K562 (cell line): ENCODE results near the gene GJA1. TPM values are rescaled to one million over a fixed set of nuclear protein-coding genes. Genes with fewer than 3 reads are reported as not detected.

Source experiments
- ATAC-seq: fragments of 200-7000 bp; cut with Tn5 transposase; 3 replicates; pipeline ENCODE4 v1.9.1; 2020; ENCODE audit warnings: moderate library complexity
- BruUV-seq: library from RNA; stranded (reverse); fragments of 400-500 nt; replicated peaks from 2 replicates; lab custom pipeline; 2021; lab: Mats Ljungman, UMichigan
- CTCF ChIA-PET: fragments of 300-600 bp; formaldehyde crosslinking; extraction: SDS; loops from one replicate; lab custom pipeline; 2021; ENCODE audit warnings: low intra/inter-chr PET ratio; lab: Yijun Ruan, JAX
- POLR2A ChIA-PET: fragments of 300-600, 350-650 bp; sonication (Branson Sonifier 250); formaldehyde crosslinking; extraction: SDS; loops from one replicate; lab custom pipeline; 2021; ENCODE audit warnings: antibody characterized with exemption, inconsistent platforms; lab: Yijun Ruan, JAX
- DNase-seq, 4 experiments: peaks; one replicate each; pipeline versions ENCODE4 v3.0.0 to v3.0.0-alpha.2; 2011 to 2018; ENCODE audit warnings: low spot score in 3 of 4, mixed read lengths in 3 of 4; ENCODE audit errors: extremely low read depth in 1 of 4
- FAIRE-seq: peaks from 2 replicates; lab custom pipeline; 2011; peaks lifted over from hg19 to GRCh38; lab: Jason Lieb, UNC
- H2AFZ ChIP-seq: 2 replicates; pipeline ENCODE4 v1.6.0; 2011; ENCODE audit warnings: low read depth, low read length, control low read depth, inconsistent platforms
- H3K27ac ChIP-seq: fragments of 200-600 bp; 3 replicates; pipeline ENCODE4 v1.8.0; 2011; ENCODE audit warnings: low read depth, mild to moderate bottlenecking, control low read depth, inconsistent platforms, low read length, moderate library complexity, mixed read lengths; ENCODE audit errors: extremely low read depth
- H3K27me3 ChIP-seq, 2 experiments: fragments of 300-600 bp in 1 of 2; 2 replicates in 1 of 2; 3 replicates in 1 of 2; pipeline versions ENCODE4 v1.6.0 to v1.8.0; 2011; ENCODE audit warnings: inconsistent platforms in 2 of 2, low read length in 2 of 2, mild to moderate bottlenecking in 1 of 2, mixed read lengths in 1 of 2, moderate library complexity in 1 of 2; ENCODE audit not compliant: control insufficient read depth in 2 of 2, insufficient read depth in 2 of 2
- H3K36me3 ChIP-seq: fragments of 300-600 bp; 3 replicates; pipeline ENCODE4 v1.8.0; 2011; ENCODE audit warnings: mild to moderate bottlenecking, low read length, inconsistent platforms; ENCODE audit not compliant: control insufficient read depth, insufficient read depth
- H3K4me1 ChIP-seq, 2 experiments: fragments of 200-600 bp in 1 of 2; replicated peaks in 1 of 2; 2 replicates in 1 of 2; 3 replicates in 1 of 2; pipeline versions ENCODE4 v1.5.1 to v1.8.0; 2011; ENCODE audit warnings: inconsistent platforms in 2 of 2, low read length in 2 of 2, mild to moderate bottlenecking in 1 of 2, mixed read lengths in 1 of 2, moderate library complexity in 1 of 2; ENCODE audit not compliant: control insufficient read depth in 2 of 2, insufficient read depth in 2 of 2
- H3K4me2 ChIP-seq: 2 replicates; pipeline ENCODE4 v1.6.1; 2011; ENCODE audit warnings: low read length, control low read depth, inconsistent platforms, mixed read lengths; ENCODE audit not compliant: insufficient read depth
- H3K4me3 ChIP-seq: fragments of 200-600 bp; sonication (generic), shearing (Covaris generic); 2 replicates; pipeline ENCODE4 v1.5.1; 2016; ENCODE audit warnings: control low read depth, inconsistent platforms
- H3K79me2 ChIP-seq: fragments of 200-600 bp; 3 replicates; pipeline ENCODE4 v1.8.0; 2011; ENCODE audit warnings: low read length, inconsistent platforms; ENCODE audit not compliant: control insufficient read depth, insufficient read depth
- H3K9ac ChIP-seq, 2 experiments: 2 replicates each; pipeline versions ENCODE4 v1.6.0 to v1.6.1; 2011; ENCODE audit warnings: low read depth in 2 of 2, low read length in 2 of 2, control low read depth in 1 of 2, inconsistent platforms in 1 of 2, mild to moderate bottlenecking in 1 of 2, mixed read lengths in 1 of 2; ENCODE audit not compliant: insufficient read depth in 1 of 2
- H3K9me1 ChIP-seq: one replicate; pipeline ENCODE4 v1.6.0; 2011; ENCODE audit warnings: inconsistent platforms, mild to moderate bottlenecking, low read length, moderate library complexity; ENCODE audit not compliant: control insufficient read depth, insufficient read depth
- H3K9me3 ChIP-seq: replicated peaks from 2 replicates; pipeline ENCODE4 v1.5.1; 2011; ENCODE audit warnings: low read depth, low read length, inconsistent platforms; ENCODE audit not compliant: control insufficient read depth, insufficient read depth
- H4K20me1 ChIP-seq: replicated peaks from 2 replicates; pipeline ENCODE4 v1.6.1; 2011; ENCODE audit warnings: low read length, inconsistent platforms, mixed read lengths; ENCODE audit not compliant: control insufficient read depth, insufficient read depth
- ATF1 ChIP-seq, 2 experiments: fragments of 450-650 bp in 1 of 2; IDR thresholded peaks; 2 replicates each; pipeline ENCODE4 v1.6.1; 2016; ENCODE audit warnings: missing compliant biosample characterization in 1 of 2, missing genetic modification characterization in 1 of 2
- E2F1 ChIP-seq: sonication (generic); formaldehyde crosslinking; IDR thresholded peaks from 2 replicates; pipeline ENCODE4 v1.8.1; 2023; ENCODE audit warnings: mild to moderate bottlenecking, missing genetic modification reagents, moderate library complexity
- ELF2 ChIP-seq: fragments of 250-450 bp; sonication (Bioruptor Pico); IDR thresholded peaks from 2 replicates; pipeline ENCODE4 v1.5.0; 2021; ENCODE audit warnings: mild to moderate bottlenecking
- PHF21A ChIP-seq: fragments of 450-650 bp; IDR thresholded peaks from 2 replicates; pipeline ENCODE4 v1.6.1; 2017; ENCODE audit warnings: low read depth, borderline replicate concordance
- WGBS: fragments of 100-300 bp; shearing (Covaris generic); methylation state at CpG from one replicate; pipeline ENCODE4 v1.1.6; 2016; ENCODE audit warnings: low coverage, mixed read lengths; ENCODE audit not compliant: insufficient coverage; ENCODE audit errors: missing lambda C conversion rate; 5-methylcytosine and 5-hydroxymethylcytosine counted together
- in situ Hi-C: fragments of 300-500 bp; cut with MboI; formaldehyde crosslinking; loops from 4 replicates; pipeline ENCODE4 v1.15.0; 2018; ENCODE audit warnings: inconsistent platforms, mixed read lengths
- intact Hi-C: fragments of 100-400 bp; cut with micrococcal nuclease; formaldehyde crosslinking; loops from 2 replicates; pipeline ENCODE4 v1.14.2; 2022
- polyA plus RNA-seq, 8 experiments: library from polyadenylated mRNA; depleted of rRNA in 4 of 8; stranded (reverse) in 5 of 8; unstranded in 3 of 8; fragments of >200 nt; fragmentation: Nextera tagmentation in 2 of 8; fragmentation: Illumina TruSeq in 1 of 8; extraction: Ambion mirVana in 2 of 8; extraction: Trizol in 1 of 8; gene quantifications; 2 replicates each; pipeline versions ENCODE4 v1.2.1 to v1.2.3, GENCODE V29; 2011 to 2014; ENCODE audit warnings: inconsistent platforms in 1 of 8, missing spikeins in 1 of 8
- total RNA-seq, 7 experiments: library from RNA; depleted of rRNA in 6 of 7; stranded (reverse); fragments of >200 nt in 6 of 7; fragmentation: Illumina TruSeq in 2 of 7; extraction: Trizol in 2 of 7; gene quantifications; 2 replicates each; pipeline versions ENCODE4 v1.2.1 to v1.2.3, GENCODE V29; 2011 to 2021; ENCODE audit warnings: low replicate concordance in 1 of 7
- TF ChIP-seq, protein P1 (sequence below): fragments of 250-450 bp; sonication (Bioruptor Pico); IDR thresholded peaks from 2 replicates; pipeline ENCODE4 v1.4.0; 2020
- TF ChIP-seq, protein P2 (sequence below): fragments of 450-650 bp; IDR thresholded peaks from 2 replicates; pipeline ENCODE4 v1.6.1; 2017; ENCODE audit warnings: antibody characterized with exemption, mild to moderate bottlenecking
- TF ChIP-seq, protein P3 (sequence below): IDR thresholded peaks from 2 replicates; pipeline ENCODE4 v1.6.1; 2016; ENCODE audit warnings: missing genetic modification characterization, missing compliant biosample characterization

GJA1 gene
- total and polyA plus RNA-seq, 9 of the 15 experiments (the other 6 are each of a cell fraction or from before 2014, with no cell fraction given) = 0.04 to 0.58 (median 0.06) TPM; not detected in 4

DNA sequence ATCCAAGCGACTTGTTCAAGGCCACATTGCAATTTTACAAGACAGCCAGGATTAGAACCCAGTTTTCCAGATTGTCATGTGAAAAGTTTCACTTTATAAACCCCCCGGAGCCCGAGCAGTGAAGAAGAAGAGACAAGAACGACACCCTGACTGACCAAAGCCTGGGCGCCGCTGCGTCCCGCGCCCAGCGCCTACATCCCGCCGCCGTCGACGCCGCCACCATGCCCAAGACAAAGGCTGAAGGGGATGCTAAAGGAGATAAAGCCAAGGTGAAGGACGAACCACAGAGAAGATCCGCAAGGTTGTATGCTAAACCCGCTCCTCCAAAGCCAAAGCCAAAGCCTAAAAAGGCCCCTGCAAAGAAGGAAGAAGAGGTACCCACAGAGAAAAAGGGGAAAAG lies 27.1 kb upstream of the GJA1 start (continued):
- TF ChIP-seq, protein P1, sequence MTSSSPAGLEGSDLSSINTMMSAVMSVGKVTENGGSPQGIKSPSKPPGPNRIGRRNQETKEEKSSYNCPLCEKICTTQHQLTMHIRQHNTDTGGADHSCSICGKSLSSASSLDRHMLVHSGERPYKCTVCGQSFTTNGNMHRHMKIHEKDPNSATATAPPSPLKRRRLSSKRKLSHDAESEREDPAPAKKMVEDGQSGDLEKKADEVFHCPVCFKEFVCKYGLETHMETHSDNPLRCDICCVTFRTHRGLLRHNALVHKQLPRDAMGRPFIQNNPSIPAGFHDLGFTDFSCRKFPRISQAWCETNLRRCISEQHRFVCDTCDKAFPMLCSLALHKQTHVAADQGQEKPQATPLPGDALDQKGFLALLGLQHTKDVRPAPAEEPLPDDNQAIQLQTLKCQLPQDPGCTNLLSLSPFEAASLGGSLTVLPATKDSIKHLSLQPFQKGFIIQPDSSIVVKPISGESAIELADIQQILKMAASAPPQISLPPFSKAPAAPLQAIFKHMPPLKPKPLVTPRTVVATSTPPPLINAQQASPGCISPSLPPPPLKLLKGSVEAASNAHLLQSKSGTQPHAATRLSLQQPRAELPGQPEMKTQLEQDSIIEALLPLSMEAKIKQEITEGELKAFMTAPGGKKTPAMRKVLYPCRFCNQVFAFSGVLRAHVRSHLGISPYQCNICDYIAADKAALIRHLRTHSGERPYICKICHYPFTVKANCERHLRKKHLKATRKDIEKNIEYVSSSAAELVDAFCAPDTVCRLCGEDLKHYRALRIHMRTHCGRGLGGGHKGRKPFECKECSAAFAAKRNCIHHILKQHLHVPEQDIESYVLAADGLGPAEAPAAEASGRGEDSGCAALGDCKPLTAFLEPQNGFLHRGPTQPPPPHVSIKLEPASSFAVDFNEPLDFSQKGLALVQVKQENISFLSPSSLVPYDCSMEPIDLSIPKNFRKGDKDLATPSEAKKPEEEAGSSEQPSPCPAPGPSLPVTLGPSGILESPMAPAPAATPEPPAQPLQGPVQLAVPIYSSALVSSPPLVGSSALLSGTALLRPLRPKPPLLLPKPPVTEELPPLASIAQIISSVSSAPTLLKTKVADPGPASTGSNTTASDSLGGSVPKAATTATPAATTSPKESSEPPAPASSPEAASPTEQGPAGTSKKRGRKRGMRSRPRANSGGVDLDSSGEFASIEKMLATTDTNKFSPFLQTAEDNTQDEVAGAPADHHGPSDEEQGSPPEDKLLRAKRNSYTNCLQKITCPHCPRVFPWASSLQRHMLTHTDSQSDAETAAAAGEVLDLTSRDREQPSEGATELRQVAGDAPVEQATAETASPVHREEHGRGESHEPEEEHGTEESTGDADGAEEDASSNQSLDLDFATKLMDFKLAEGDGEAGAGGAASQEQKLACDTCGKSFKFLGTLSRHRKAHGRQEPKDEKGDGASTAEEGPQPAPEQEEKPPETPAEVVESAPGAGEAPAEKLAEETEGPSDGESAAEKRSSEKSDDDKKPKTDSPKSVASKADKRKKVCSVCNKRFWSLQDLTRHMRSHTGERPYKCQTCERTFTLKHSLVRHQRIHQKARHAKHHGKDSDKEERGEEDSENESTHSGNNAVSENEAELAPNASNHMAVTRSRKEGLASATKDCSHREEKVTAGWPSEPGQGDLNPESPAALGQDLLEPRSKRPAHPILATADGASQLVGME = no peak
- TF ChIP-seq ATF1 (CRISPR knock-in tag; IDR thresholded peaks at IDR 0.05) = no peak
- TF ChIP-seq ATF1 (tag; IDR thresholded peaks at IDR 0.05) = no peak

GRCh38 chr6:121413879-121414278 lies 21.6 kb upstream of the GJA1 start:
- Histone ChIP-seq H2AFZ (no peak overlapping the region), H3K27me3 (no peaks in the 10 kb centered on the region), H3K9ac (no peak overlapping the region), H3K27ac (no peak overlapping the region), H3K9me3 (no peaks in the 10 kb centered on the region), H3K4me3 (no peak overlapping the region), H4K20me1 (no peaks in the 10 kb centered on the region), H3K36me3 (no peaks in the 10 kb centered on the region), H3K9me1 (no peaks in the 10 kb centered on the region), H3K4me2 (no peak overlapping the region), H3K4me1 (no peaks in the 10 kb centered on the region), H3K79me2 (no peaks in the 10 kb centered on the region)
- CTCF ChIA-PET = no interaction called here
- in situ Hi-C loops = no loop called here
- BruUV-seq = no TSS peak
- no peak for DNase-seq
- WGBS = 6% methylated on average over 2 of the region's 2 CpGs
- no peak for ATAC-seq
- intact Hi-C loops = no loop called here
- FAIRE-seq = no peak
- POLR2A ChIA-PET = no interaction called here
- TF ChIP-seq PHF21A (no peak), ELF2 (CRISPR knock-in tag) (no peak), E2F1 (CRISPR knock-in tag) (no peak)
- TF ChIP-seq, protein P2, sequence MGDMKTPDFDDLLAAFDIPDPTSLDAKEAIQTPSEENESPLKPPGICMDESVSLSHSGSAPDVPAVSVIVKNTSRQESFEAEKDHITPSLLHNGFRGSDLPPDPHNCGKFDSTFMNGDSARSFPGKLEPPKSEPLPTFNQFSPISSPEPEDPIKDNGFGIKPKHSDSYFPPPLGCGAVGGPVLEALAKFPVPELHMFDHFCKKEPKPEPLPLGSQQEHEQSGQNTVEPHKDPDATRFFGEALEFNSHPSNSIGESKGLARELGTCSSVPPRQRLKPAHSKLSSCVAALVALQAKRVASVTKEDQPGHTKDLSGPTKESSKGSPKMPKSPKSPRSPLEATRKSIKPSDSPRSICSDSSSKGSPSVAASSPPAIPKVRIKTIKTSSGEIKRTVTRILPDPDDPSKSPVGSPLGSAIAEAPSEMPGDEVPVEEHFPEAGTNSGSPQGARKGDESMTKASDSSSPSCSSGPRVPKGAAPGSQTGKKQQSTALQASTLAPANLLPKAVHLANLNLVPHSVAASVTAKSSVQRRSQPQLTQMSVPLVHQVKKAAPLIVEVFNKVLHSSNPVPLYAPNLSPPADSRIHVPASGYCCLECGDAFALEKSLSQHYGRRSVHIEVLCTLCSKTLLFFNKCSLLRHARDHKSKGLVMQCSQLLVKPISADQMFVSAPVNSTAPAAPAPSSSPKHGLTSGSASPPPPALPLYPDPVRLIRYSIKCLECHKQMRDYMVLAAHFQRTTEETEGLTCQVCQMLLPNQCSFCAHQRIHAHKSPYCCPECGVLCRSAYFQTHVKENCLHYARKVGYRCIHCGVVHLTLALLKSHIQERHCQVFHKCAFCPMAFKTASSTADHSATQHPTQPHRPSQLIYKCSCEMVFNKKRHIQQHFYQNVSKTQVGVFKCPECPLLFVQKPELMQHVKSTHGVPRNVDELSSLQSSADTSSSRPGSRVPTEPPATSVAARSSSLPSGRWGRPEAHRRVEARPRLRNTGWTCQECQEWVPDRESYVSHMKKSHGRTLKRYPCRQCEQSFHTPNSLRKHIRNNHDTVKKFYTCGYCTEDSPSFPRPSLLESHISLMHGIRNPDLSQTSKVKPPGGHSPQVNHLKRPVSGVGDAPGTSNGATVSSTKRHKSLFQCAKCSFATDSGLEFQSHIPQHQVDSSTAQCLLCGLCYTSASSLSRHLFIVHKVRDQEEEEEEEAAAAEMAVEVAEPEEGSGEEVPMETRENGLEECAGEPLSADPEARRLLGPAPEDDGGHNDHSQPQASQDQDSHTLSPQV = no peak
- TF ChIP-seq, protein P3, sequence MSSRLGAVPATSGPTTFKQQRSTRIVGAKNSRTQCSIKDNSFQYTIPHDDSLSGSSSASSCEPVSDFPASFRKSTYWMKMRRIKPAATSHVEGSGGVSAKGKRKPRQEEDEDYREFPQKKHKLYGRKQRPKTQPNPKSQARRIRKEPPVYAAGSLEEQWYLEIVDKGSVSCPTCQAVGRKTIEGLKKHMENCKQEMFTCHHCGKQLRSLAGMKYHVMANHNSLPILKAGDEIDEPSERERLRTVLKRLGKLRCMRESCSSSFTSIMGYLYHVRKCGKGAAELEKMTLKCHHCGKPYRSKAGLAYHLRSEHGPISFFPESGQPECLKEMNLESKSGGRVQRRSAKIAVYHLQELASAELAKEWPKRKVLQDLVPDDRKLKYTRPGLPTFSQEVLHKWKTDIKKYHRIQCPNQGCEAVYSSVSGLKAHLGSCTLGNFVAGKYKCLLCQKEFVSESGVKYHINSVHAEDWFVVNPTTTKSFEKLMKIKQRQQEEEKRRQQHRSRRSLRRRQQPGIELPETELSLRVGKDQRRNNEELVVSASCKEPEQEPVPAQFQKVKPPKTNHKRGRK = no peak
